Neural cell (in vitro differentiated cells): ENCODE data around the gene SRP19. TPM values are rescaled to one million over a fixed set of nuclear protein-coding genes. Genes with fewer than 3 reads are reported as not detected.

Source experiments
- H2AFZ ChIP-seq: fragments of 200-600, 300-800 bp; sonication (generic), shearing (Covaris generic); 2 replicates; pipeline ENCODE4 v1.6.0; 2014; ENCODE audit warnings: low read depth, mild to moderate bottlenecking, antibody characterized with exemption, low read length, moderate library complexity
- H3F3A ChIP-seq: fragments of 200-600 bp; shearing (Covaris generic); 2 replicates; pipeline ENCODE4 v1.6.1; 2016; ENCODE audit warnings: mild to moderate bottlenecking, moderate library complexity, mixed read lengths, antibody characterized with exemption, low read length; ENCODE audit not compliant: insufficient read depth, poor library complexity, severe bottlenecking
- H3K27ac ChIP-seq: fragments of 200-600, 300-800 bp; sonication (generic), shearing (Covaris generic); 2 replicates; pipeline ENCODE4 v1.5.1; 2014; ENCODE audit warnings: mild to moderate bottlenecking, low read length, moderate library complexity
- H3K27me3 ChIP-seq: fragments of 300-800, 200-600 bp; sonication (generic), shearing (Covaris generic); 2 replicates; pipeline ENCODE4 v1.6.0; 2014; ENCODE audit warnings: mild to moderate bottlenecking, low read depth, low read length, moderate library complexity; ENCODE audit not compliant: insufficient read depth
- H3K36me3 ChIP-seq: fragments of 300-800, 200-600 bp; sonication (generic), shearing (Covaris generic); 2 replicates; pipeline ENCODE4 v1.5.1; 2014; ENCODE audit warnings: mild to moderate bottlenecking, antibody characterized with exemption, low read length, moderate library complexity; ENCODE audit not compliant: insufficient read depth
- H3K4me2 ChIP-seq: fragments of 300-800, 200-600 bp; sonication (generic), shearing (Covaris generic); 2 replicates; pipeline ENCODE4 v1.6.0; 2014; ENCODE audit warnings: mild to moderate bottlenecking, low read length
- H3K4me3 ChIP-seq: fragments of 300-800, 200-600 bp; sonication (generic), shearing (Covaris generic); 2 replicates; pipeline ENCODE4 v1.5.1; 2014; ENCODE audit warnings: mild to moderate bottlenecking, low read length, moderate library complexity
- H3K79me2 ChIP-seq: fragments of 200-600 bp; shearing (Covaris generic); replicated peaks from 2 replicates; pipeline ENCODE4 v1.6.0; 2014; ENCODE audit warnings: mild to moderate bottlenecking, low read length, moderate library complexity; ENCODE audit not compliant: insufficient read depth
- H3K9ac ChIP-seq: fragments of 300-800, 200-600 bp; sonication (generic), shearing (Covaris generic); 2 replicates; pipeline ENCODE4 v1.6.1; 2016; ENCODE audit warnings: mild to moderate bottlenecking, low read length, mixed read lengths
- H3K9me2 ChIP-seq: fragments of 200-600 bp; shearing (Covaris generic); 2 replicates; pipeline ENCODE4 v1.6.1; 2016; ENCODE audit warnings: mild to moderate bottlenecking, low read length, mixed read lengths; ENCODE audit not compliant: insufficient read depth
- H3K9me3 ChIP-seq: fragments of 200-600, 300-800 bp; sonication (generic), shearing (Covaris generic); 2 replicates; pipeline ENCODE4 v1.6.1; 2016; ENCODE audit warnings: mild to moderate bottlenecking, mixed run types, low read length, moderate library complexity, mixed read lengths
- H4K20me1 ChIP-seq: fragments of 200-600 bp; shearing (Covaris generic); 2 replicates; pipeline ENCODE4 v1.6.1; 2016; ENCODE audit warnings: mild to moderate bottlenecking, mixed run types; ENCODE audit not compliant: insufficient read depth
- CTCF ChIP-seq: fragments of 450-650 bp; IDR thresholded peaks from 2 replicates; pipeline ENCODE4 v1.5.1; 2014; ENCODE audit warnings: antibody characterized with exemption, mild to moderate bottlenecking, moderate library complexity; ENCODE audit not compliant: poor library complexity, severe bottlenecking
- EP300 ChIP-seq: fragments of 450-650 bp; conservative IDR thresholded peaks from 2 replicates; pipeline ENCODE4 v1.6.1; 2014; ENCODE audit warnings: antibody characterized with exemption, mild to moderate bottlenecking, moderate library complexity; ENCODE audit not compliant: poor library complexity, severe bottlenecking
- EZH2 ChIP-seq: fragments of 200-600, 300-800 bp; shearing (Covaris generic), sonication (generic); IDR thresholded peaks from 2 replicates; pipeline ENCODE4 v1.6.1; 2014; ENCODE audit warnings: antibody characterized with exemption, low read length, borderline replicate concordance, mild to moderate bottlenecking; ENCODE audit not compliant: insufficient read depth, poor library complexity, severe bottlenecking
- MXI1 ChIP-seq: fragments of 450-650 bp; conservative IDR thresholded peaks from 2 replicates; pipeline ENCODE4 v1.6.1; 2014; ENCODE audit warnings: antibody characterized with exemption, mild to moderate bottlenecking; ENCODE audit not compliant: poor library complexity, severe bottlenecking
- POLR2AphosphoS5 ChIP-seq: IDR thresholded peaks from 2 replicates; pipeline ENCODE4 v1.6.1; 2012
- RAD21 ChIP-seq: fragments of 450-650 bp; conservative IDR thresholded peaks from 2 replicates; pipeline ENCODE4 v1.6.1; 2014; ENCODE audit warnings: antibody characterized with exemption, mild to moderate bottlenecking, moderate library complexity
- REST ChIP-seq: IDR thresholded peaks from 2 replicates; pipeline ENCODE4 v1.6.1; 2012; ENCODE audit warnings: borderline replicate concordance
- SMC3 ChIP-seq: fragments of 450-650 bp; conservative IDR thresholded peaks from 2 replicates; pipeline ENCODE4 v1.6.1; 2014; ENCODE audit warnings: antibody characterized with exemption, mild to moderate bottlenecking, moderate library complexity; ENCODE audit not compliant: poor library complexity
- TAF1 ChIP-seq: IDR thresholded peaks from 2 replicates; pipeline ENCODE4 v1.6.1; 2012; ENCODE audit warnings: low read depth
- polyA plus RNA-seq: library from polyadenylated mRNA; depleted of rRNA; stranded (reverse); fragments of >200 nt; gene quantifications from 2 replicates; pipeline ENCODE4 v1.2.3, GENCODE V29; 2014

Gene SRP19
- polyA plus RNA-seq, 1 donor from 2014 or later, result 179 TPM

GRCh38 chr5:112870966-112871365, 9.9 kb downstream of the SRP19 start:
- no peak for TF ChIP-seq POLR2AphosphoS5
- no peak for TF ChIP-seq REST
- TF ChIP-seq MXI1, result no peak
- TF ChIP-seq RAD21, result no peak
- no peak for TF ChIP-seq CTCF
- no peak for TF ChIP-seq TAF1
- no peak for TF ChIP-seq EZH2
- no peak for TF ChIP-seq SMC3
- TF ChIP-seq EP300, result no peak
- H3K9me2 ChIP-seq, result no peaks in the 10 kb centered on the region
- H3K4me2 ChIP-seq, result no peak overlapping the region
- H3K4me3 ChIP-seq, result no peak overlapping the region
- no peak overlapping the region for H2AFZ ChIP-seq
- H4K20me1 ChIP-seq, result no peaks in the 10 kb centered on the region
- no peaks in the 10 kb centered on the region for H3K27me3 ChIP-seq
- H3K9me3 ChIP-seq, result no peaks in the 10 kb centered on the region
- H3F3A ChIP-seq, result no peaks in the 10 kb centered on the region
- no peaks in the 10 kb centered on the region for H3K79me2 ChIP-seq
- H3K9ac ChIP-seq, result no peak overlapping the region
- no peak overlapping the region for H3K27ac ChIP-seq
- H3K36me3 ChIP-seq, result no peaks in the 10 kb centered on the region

GRCh38 chr5:112876362-112876761, 15.3 kb downstream of the SRP19 start:
- Histone ChIP-seq H3K9me2 (no peaks in the 10 kb centered on the region), H2AFZ (no peak overlapping the region), H4K20me1 (no peaks in the 10 kb centered on the region), H3K27me3 (no peaks in the 10 kb centered on the region), H3K9me3 (no peaks in the 10 kb centered on the region), H3K9ac (no peak overlapping the region), H3K4me2 (no peak overlapping the region), H3K4me3 (no peak overlapping the region), H3K79me2 (no peaks in the 10 kb centered on the region), H3F3A (no peaks in the 10 kb centered on the region), H3K27ac (no peak overlapping the region), H3K36me3 (no peaks in the 10 kb centered on the region)
- TF ChIP-seq EZH2 (no peak), REST (no peak)
